CD4-positive, alpha-beta memory T cell (primary cell): ENCODE data around the gene ZFPM1. TPM values are rescaled to one million over a fixed set of nuclear protein-coding genes. Genes with fewer than 3 reads are reported as not detected.

Experiments used
- CTCF ChIA-PET: fragments of 350-600 bp; sonication (Branson Sonifier 250); formaldehyde crosslinking; loops from one replicate; lab custom pipeline; 2021; ENCODE audit warnings: inconsistent platforms; ENCODE audit not compliant: partially characterized antibody; lab: Charles Lee
- POLR2A ChIA-PET: fragments of 350-600 bp; sonication (Branson Sonifier 250); formaldehyde crosslinking; loops from one replicate; lab custom pipeline; 2021; ENCODE audit not compliant: partially characterized antibody; lab: Charles Lee
- DNase-seq, 5 donors: peaks; one replicate each; pipeline versions ENCODE4 v3.0.0 to v3.0.0-alpha.2; 2020 to 2022; ENCODE audit warnings: mixed read lengths in 1 of 5
- H3K27ac ChIP-seq: one replicate; pipeline ENCODE4 v1.7.0; 2013; ENCODE audit warnings: low read depth, low read length
- H3K27me3 ChIP-seq: 2 replicates; pipeline ENCODE4 v1.7.0; 2013; ENCODE audit warnings: mild to moderate bottlenecking, low read length, moderate library complexity; ENCODE audit not compliant: insufficient read depth
- H3K36me3 ChIP-seq: 2 replicates; pipeline ENCODE4 v1.7.0; 2013; ENCODE audit warnings: mild to moderate bottlenecking, low read length, moderate library complexity; ENCODE audit not compliant: insufficient read depth
- H3K4me1 ChIP-seq: 2 replicates; pipeline ENCODE4 v1.7.0; 2013; ENCODE audit warnings: mild to moderate bottlenecking, low read length, moderate library complexity; ENCODE audit not compliant: insufficient read depth
- H3K4me3 ChIP-seq, 2 donors: one replicate each; pipeline ENCODE4 v1.7.0; 2013; ENCODE audit warnings: low read length in 2 of 2, mild to moderate bottlenecking in 1 of 2
- H3K9me3 ChIP-seq, 2 donors: one replicate each; pipeline ENCODE4 v1.7.0; 2013; ENCODE audit warnings: low read length in 2 of 2, control low read depth in 1 of 2; ENCODE audit not compliant: control insufficient read depth in 1 of 2
- H3K27ac Mint-ChIP-seq, 7 donors: one replicate each; pipeline ENCODE4 v1.8.0; 2020 to 2021; ENCODE audit warnings: mixed read lengths in 7 of 7, mild to moderate bottlenecking in 6 of 7, inconsistent platforms in 3 of 7, moderate library complexity in 3 of 7
- H3K27me3 Mint-ChIP-seq, 2 donors: one replicate each; pipeline ENCODE4 v1.8.0; 2020 to 2021; ENCODE audit warnings: mixed read lengths in 2 of 2
- H3K36me3 Mint-ChIP-seq, 2 donors: one replicate each; pipeline ENCODE4 v1.8.0; 2020 to 2021; ENCODE audit warnings: mixed read lengths in 2 of 2, inconsistent platforms in 1 of 2, mild to moderate bottlenecking in 1 of 2
- H3K4me1 Mint-ChIP-seq, 4 donors: one replicate each; pipeline ENCODE4 v1.8.0; 2020 to 2021; ENCODE audit warnings: mixed read lengths in 4 of 4, mild to moderate bottlenecking in 1 of 4
- H3K4me3 Mint-ChIP-seq, 8 donors: one replicate each; pipeline ENCODE4 v1.8.0; 2020 to 2021; ENCODE audit warnings: mixed read lengths in 8 of 8, mild to moderate bottlenecking in 7 of 8, moderate library complexity in 6 of 8, inconsistent platforms in 3 of 8
- H3K9me3 Mint-ChIP-seq, 8 donors: one replicate each; pipeline ENCODE4 v1.8.0; 2020 to 2021; ENCODE audit warnings: mixed read lengths in 8 of 8, mild to moderate bottlenecking in 5 of 8, inconsistent platforms in 3 of 8, moderate library complexity in 1 of 8
- intact Hi-C: fragments of 100-400 bp; cut with micrococcal nuclease; formaldehyde crosslinking; loops from one replicate; pipeline ENCODE4 v1.15.1; 2023
- polyA plus RNA-seq, 2 donors: library from polyadenylated mRNA; unstranded; fragments of 300-500 nt; fragmentation: Illumina TruSeq; gene quantifications; one replicate each; pipeline ENCODE4 v1.2.3, GENCODE V29; 2021
- total RNA-seq, 2 experiments: library from RNA; stranded (reverse); gene quantifications; one replicate each; pipeline ENCODE4 v1.2.3, GENCODE V29; 2021

ZFPM1 gene
- total and polyA plus RNA-seq, 4 experiments from 2014 or later = 0.07 to 20.5 (median 9.7) TPM

DNA sequence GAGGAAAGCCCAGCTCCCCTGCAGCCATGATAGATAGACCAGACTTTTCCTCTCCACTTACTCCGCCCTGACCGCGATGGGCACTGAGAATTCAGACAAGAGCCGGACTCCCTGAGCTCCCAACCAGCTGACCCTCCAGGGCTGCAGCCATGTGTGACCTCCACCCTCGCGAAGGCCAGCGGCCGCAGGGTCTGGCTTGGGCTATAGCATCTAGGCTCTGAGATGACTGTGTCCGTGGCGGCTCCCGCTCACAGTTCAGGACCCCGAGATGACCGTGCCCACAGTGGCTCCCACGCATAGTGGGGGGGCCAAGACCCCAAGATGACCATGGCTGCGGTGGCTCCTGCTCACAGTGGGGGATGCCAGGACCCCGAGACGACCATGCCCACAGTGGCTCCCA is 18.0 kb downstream of the ZFPM1 start:
- Histone ChIP-seq H3K27me3 (no peaks in the 10 kb centered on the region), H3K4me3 (no peak overlapping the region), H3K9me3 (no peaks in the 10 kb centered on the region), H3K4me1 (peaks cover 67% of the 10 kb centered on the region), H3K27ac (peak overlapping the region; percentile 69), H3K36me3 (no peaks in the 10 kb centered on the region)
- peak in 1 of 5 donors; percentile 46 for DNase-seq
- Mint-ChIP-seq H3K36me3 (no peaks in the 10 kb centered on the region), H3K27me3 (no peaks in the 10 kb centered on the region), H3K9me3 (peaks cover 0 to 10% (median 0%) of the 10 kb centered on the region in 8 donors), H3K4me1 (peaks cover 21 to 62% (median 42%) of the 10 kb centered on the region in 4 donors), H3K27ac (peak overlapping the region; percentile 84 to 97 (median 90)), H3K4me3 (peak overlapping the region in 4 of 8 donors; percentile 22 to 72 (median 42))
- CTCF ChIA-PET = no interaction called here
- intact Hi-C loops = no loop called here
- POLR2A ChIA-PET = interaction anchor here (1.1 to 2.3 kb wide), 2 partner anchors 16 to 18 kb away, joined by 5 to 11 read pairs; partner anchors contain the start of gene ZFPM1

- H3K27ac Mint-ChIP-seq = peak overlapping the region in 5 of 7 donors; percentile 17 to 97 (median 93)
- intact Hi-C loops = no loop called here
- peaks cover 20 to 62% (median 40%) of the 10 kb centered on the region in 4 donors for H3K4me1 Mint-ChIP-seq
Observed at GRCh38 chr16:88471575-88471974, 18.5 kb downstream of the ZFPM1 start.

GRCh38 chr16:88472069-88472468 is 19.0 kb downstream of the ZFPM1 start:
- no peaks in the 10 kb centered on the region for H3K27me3 Mint-ChIP-seq
- intact Hi-C loops = no loop called here
- peak in 1 of 5 donors; percentile 48 for DNase-seq
- peaks cover 19 to 62% (median 41%) of the 10 kb centered on the region in 4 donors for H3K4me1 Mint-ChIP-seq
- H3K9me3 Mint-ChIP-seq = peaks cover 0 to 9% (median 0%) of the 10 kb centered on the region in 8 donors
- CTCF ChIA-PET = no interaction called here
- no peaks in the 10 kb centered on the region for H3K9me3 ChIP-seq
- peak overlapping the region in 6 of 7 donors; percentile 22 to 93 (median 76) for H3K27ac Mint-ChIP-seq
- POLR2A ChIA-PET = interaction anchor here (1.8 kb wide), 1 partner anchor 17 kb away, joined by 5 read pairs; no protein-coding TSS in a partner anchor
- H3K4me3 ChIP-seq = no peak overlapping the region
- peaks cover 65% of the 10 kb centered on the region for H3K4me1 ChIP-seq
- H3K36me3 Mint-ChIP-seq = no peaks in the 10 kb centered on the region
- peak overlapping the region in 1 of 8 donors; percentile 49 for H3K4me3 Mint-ChIP-seq
- H3K27ac ChIP-seq = peak overlapping the region; percentile 69
- H3K27me3 ChIP-seq = no peaks in the 10 kb centered on the region
- no peaks in the 10 kb centered on the region for H3K36me3 ChIP-seq

More at GRCh38 chr16:88471575-88471974, 18.5 kb downstream of the ZFPM1 start:
- Histone ChIP-seq H3K36me3 (no peaks in the 10 kb centered on the region), H3K27me3 (no peaks in the 10 kb centered on the region), H3K27ac (peak overlapping the region; percentile 69), H3K9me3 (no peaks in the 10 kb centered on the region), H3K4me1 (peaks cover 65% of the 10 kb centered on the region), H3K4me3 (no peak overlapping the region)
- Mint-ChIP-seq H3K4me3 (no peak overlapping the region), H3K36me3 (no peaks in the 10 kb centered on the region), H3K27me3 (no peaks in the 10 kb centered on the region), H3K9me3 (peaks cover 0 to 10% (median 0%) of the 10 kb centered on the region in 8 donors)
- ChIA-PET CTCF (no interaction called here), POLR2A (interaction anchor here (1.8 kb wide), 1 partner anchor 17 kb away, joined by 5 read pairs; no protein-coding TSS in a partner anchor)
- DNase-seq = no peak

DNA sequence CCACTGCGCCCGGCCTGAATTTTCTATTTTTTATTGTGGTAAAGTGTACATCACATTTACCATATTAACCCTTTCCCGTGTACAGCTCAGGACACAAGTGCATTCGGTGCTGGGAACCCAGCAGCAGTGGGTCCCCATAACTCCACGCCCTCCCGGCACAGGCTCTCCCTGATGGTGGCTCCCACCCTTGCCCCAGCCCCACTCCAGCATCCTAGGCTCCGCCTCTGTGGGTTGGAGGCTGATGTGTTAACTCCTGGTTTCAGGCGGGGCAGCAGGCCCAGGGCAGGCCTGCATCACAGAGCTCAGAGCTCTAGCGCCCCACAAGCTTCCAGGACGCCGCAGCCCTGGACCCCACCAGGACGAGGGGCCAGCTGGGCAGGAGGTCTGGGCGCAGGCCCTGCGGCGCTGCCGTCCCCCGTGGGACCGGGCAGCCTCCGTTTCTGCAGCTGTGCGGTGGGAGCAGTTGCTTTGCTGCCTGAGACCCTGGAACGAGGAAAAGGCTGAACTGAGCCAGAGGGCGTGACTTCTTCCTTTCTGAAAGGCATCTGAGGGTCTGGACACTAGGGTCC is 19.6 kb downstream of the ZFPM1 start:
- H3K27me3 Mint-ChIP-seq = no peaks in the 10 kb centered on the region
- H3K27ac Mint-ChIP-seq = peak overlapping the region in 6 of 7 donors; percentile 17 to 93 (median 76)
- H3K9me3 Mint-ChIP-seq = peaks cover 0 to 9% (median 0%) of the 10 kb centered on the region in 8 donors
- no peaks in the 10 kb centered on the region for H3K27me3 ChIP-seq
- H3K4me3 ChIP-seq = no peak overlapping the region
- peaks cover 23 to 62% (median 41%) of the 10 kb centered on the region in 4 donors for H3K4me1 Mint-ChIP-seq
- H3K36me3 ChIP-seq = no peaks in the 10 kb centered on the region
- DNase-seq = no peak
- ChIA-PET CTCF (no interaction called here), POLR2A (interaction anchor here (0.9 to 1.8 kb wide), 2 partner anchors 10 to 18 kb away, joined by 3 to 5 read pairs; no protein-coding TSS in a partner anchor)
- H3K27ac ChIP-seq = no peak overlapping the region
- no peaks in the 10 kb centered on the region for H3K36me3 Mint-ChIP-seq
- intact Hi-C loops = no loop called here
- no peaks in the 10 kb centered on the region for H3K9me3 ChIP-seq
- H3K4me3 Mint-ChIP-seq = peak overlapping the region in 2 of 8 donors; percentile 4 to 49
- peaks cover 65% of the 10 kb centered on the region for H3K4me1 ChIP-seq

- Histone ChIP-seq H3K36me3 (no peaks in the 10 kb centered on the region), H3K4me1 (peaks cover 68% of the 10 kb centered on the region), H3K9me3 (no peaks in the 10 kb centered on the region), H3K27me3 (no peaks in the 10 kb centered on the region), H3K4me3 (no peak overlapping the region), H3K27ac (no peak overlapping the region)
- H3K4me1 Mint-ChIP-seq = peaks cover 29 to 66% (median 49%) of the 10 kb centered on the region in 4 donors
- peak overlapping the region in 5 of 7 donors; percentile 55 to 70 (median 62) for H3K27ac Mint-ChIP-seq
- peak overlapping the region in 1 of 8 donors; percentile 49 for H3K4me3 Mint-ChIP-seq
- POLR2A ChIA-PET = interaction anchor here (2.2 kb wide), 1 partner anchor 19 kb away, joined by 7 read pairs; no protein-coding TSS in a partner anchor
- no peaks in the 10 kb centered on the region for H3K27me3 Mint-ChIP-seq
- no peak for DNase-seq
- H3K9me3 Mint-ChIP-seq = peaks cover 0 to 9% (median 0%) of the 10 kb centered on the region in 8 donors
- intact Hi-C loops = no loop called here
- no peaks in the 10 kb centered on the region for H3K36me3 Mint-ChIP-seq
- CTCF ChIA-PET = no interaction called here
Observed at GRCh38 chr16:88473666-88474534, 20.8 kb downstream of the ZFPM1 start.

- Histone ChIP-seq H3K27me3 (no peaks in the 10 kb centered on the region), H3K27ac (no peak overlapping the region), H3K4me3 (no peak overlapping the region), H3K36me3 (no peaks in the 10 kb centered on the region), H3K4me1 (peaks cover 66% of the 10 kb centered on the region), H3K9me3 (no peaks in the 10 kb centered on the region)
- Mint-ChIP-seq H3K36me3 (no peaks in the 10 kb centered on the region), H3K27ac (peak overlapping the region in 4 of 7 donors; percentile 8 to 92 (median 72)), H3K27me3 (no peaks in the 10 kb centered on the region), H3K4me3 (no peak overlapping the region), H3K4me1 (peaks cover 23 to 66% (median 48%) of the 10 kb centered on the region in 4 donors), H3K9me3 (peaks cover 0 to 4% (median 0%) of the 10 kb centered on the region in 8 donors)
- intact Hi-C loops = loop anchor here (5.0 kb wide), 1 partner anchor 52 kb away; no protein-coding TSS in a partner anchor
- ChIA-PET POLR2A (interaction anchor here (2.2 kb wide), 1 partner anchor 20 kb away, joined by 7 read pairs; no protein-coding TSS in a partner anchor), CTCF (no interaction called here)
- no peak for DNase-seq
Observed at GRCh38 chr16:88475037-88475436, 22.0 kb downstream of the ZFPM1 start.
